IPS-15b (cell line): Measurements from ENCODE around the gene HAPLN3.

Source experiments
- H3K27me3 ChIP-seq: one replicate; pipeline ENCODE4 v1.6.1; 2013; ENCODE audit warnings: low read length; ENCODE audit not compliant: control insufficient read depth, insufficient read depth
- H3K36me3 ChIP-seq: one replicate; pipeline ENCODE4 v1.6.1; 2013; ENCODE audit warnings: low read length; ENCODE audit not compliant: control insufficient read depth, insufficient read depth
- H3K4me1 ChIP-seq: one replicate; pipeline ENCODE4 v1.6.1; 2013; ENCODE audit warnings: mild to moderate bottlenecking, low read length; ENCODE audit not compliant: control insufficient read depth, insufficient read depth
- H3K4me3 ChIP-seq: one replicate; pipeline ENCODE4 v1.5.1; 2013; ENCODE audit warnings: low read depth, low read length
- H3K9ac ChIP-seq: one replicate; pipeline ENCODE4 v1.6.1; 2013; ENCODE audit warnings: low read depth, mild to moderate bottlenecking, low read length
- H3K9me3 ChIP-seq: one replicate; pipeline ENCODE4 v1.6.1; 2013; ENCODE audit warnings: mild to moderate bottlenecking, low read length; ENCODE audit not compliant: control insufficient read depth, insufficient read depth

HAPLN3 gene

DNA sequence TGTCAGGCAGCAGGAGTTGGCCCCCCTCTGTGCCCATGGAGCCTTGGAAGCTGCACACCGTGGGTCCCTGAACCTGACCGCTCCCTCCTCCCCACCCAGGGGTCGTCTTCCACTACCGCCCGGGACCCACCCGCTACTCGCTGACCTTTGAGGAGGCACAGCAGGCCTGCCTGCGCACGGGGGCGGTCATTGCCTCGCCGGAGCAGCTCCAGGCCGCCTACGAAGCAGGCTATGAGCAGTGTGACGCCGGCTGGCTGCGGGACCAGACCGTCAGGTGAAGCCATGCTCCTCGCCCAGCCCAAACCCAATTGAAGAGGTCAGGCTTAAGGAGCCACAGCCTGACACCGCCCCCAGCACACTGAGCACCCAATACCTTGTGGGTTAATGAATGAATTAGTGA is 48.2 kb downstream of the HAPLN3 start:
- H3K9me3 ChIP-seq: no peaks in the 10 kb centered on the region
- no peak overlapping the region for H3K4me3 ChIP-seq
- H3K4me1 ChIP-seq: no peaks in the 10 kb centered on the region
- H3K9ac ChIP-seq: no peak overlapping the region
- H3K27me3 ChIP-seq: no peaks in the 10 kb centered on the region
- no peaks in the 10 kb centered on the region for H3K36me3 ChIP-seq

DNA sequence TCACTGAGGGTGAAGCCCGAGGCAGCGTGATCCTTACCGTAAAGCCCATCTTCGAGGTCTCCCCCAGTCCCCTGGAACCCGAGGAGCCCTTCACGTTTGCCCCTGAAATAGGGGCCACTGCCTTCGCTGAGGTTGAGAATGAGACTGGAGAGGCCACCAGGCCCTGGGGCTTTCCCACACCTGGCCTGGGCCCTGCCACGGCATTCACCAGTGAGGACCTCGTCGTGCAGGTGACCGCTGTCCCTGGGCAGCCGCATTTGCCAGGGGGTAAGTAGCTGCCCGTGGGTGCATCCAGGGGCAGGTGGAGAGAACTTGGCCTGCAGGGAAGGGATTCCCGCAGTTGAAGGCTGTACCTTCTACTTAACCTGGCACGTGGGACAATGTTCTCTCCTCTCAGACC is 49.7 kb downstream of the HAPLN3 start:
- Histone ChIP-seq H3K9ac (no peak overlapping the region), H3K36me3 (no peaks in the 10 kb centered on the region), H3K4me1 (no peaks in the 10 kb centered on the region), H3K27me3 (no peaks in the 10 kb centered on the region), H3K4me3 (no peak overlapping the region), H3K9me3 (no peaks in the 10 kb centered on the region)

DNA sequence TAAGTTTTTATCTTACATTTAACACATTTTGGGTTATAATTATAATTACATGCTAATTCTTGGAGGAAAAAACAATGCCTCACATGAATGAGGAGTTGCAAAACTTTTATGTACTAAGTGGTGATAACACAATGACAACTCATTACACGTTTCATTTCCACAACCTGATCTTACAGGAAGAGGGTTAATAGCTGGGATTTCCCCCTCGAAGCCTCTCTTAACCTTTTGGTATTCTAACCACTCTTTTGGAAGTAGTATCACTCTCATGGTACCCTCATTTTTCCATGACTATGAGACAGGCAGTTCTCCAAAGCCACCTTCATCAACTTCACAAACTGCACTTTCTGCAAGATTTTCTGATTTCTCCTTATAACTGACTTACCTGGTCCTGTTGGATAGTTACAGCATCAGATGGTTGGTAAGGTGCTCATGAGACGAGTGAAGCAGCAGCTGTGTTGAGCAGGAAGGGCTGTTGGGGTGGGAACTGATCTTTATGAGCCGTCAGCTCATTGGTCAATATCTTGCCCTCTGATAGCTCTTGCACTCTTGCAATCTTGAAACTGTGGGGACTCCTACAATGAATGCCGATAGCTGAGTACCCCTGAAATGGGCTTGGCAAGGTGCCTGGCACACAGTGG is 50.5 kb downstream of the HAPLN3 start:
- H3K9me3 ChIP-seq: no peaks in the 10 kb centered on the region
- no peak overlapping the region for H3K9ac ChIP-seq
- no peaks in the 10 kb centered on the region for H3K36me3 ChIP-seq
- no peaks in the 10 kb centered on the region for H3K4me1 ChIP-seq
- H3K4me3 ChIP-seq: no peak overlapping the region
- H3K27me3 ChIP-seq: no peaks in the 10 kb centered on the region

DNA sequence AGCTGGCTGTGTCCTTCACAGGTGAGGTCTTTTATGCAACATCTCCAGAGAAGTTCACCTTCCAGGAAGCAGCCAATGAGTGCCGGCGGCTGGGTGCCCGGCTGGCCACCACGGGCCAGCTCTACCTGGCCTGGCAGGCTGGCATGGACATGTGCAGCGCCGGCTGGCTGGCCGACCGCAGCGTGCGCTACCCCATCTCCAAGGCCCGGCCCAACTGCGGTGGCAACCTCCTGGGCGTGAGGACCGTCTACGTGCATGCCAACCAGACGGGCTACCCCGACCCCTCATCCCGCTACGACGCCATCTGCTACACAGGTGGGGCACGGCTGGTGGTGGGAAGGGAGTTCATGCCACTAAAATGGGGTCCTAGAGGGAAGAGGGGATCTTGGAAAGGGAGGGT is 52.0 kb downstream of the HAPLN3 start:
- H3K9me3 ChIP-seq: no peaks in the 10 kb centered on the region

DNA sequence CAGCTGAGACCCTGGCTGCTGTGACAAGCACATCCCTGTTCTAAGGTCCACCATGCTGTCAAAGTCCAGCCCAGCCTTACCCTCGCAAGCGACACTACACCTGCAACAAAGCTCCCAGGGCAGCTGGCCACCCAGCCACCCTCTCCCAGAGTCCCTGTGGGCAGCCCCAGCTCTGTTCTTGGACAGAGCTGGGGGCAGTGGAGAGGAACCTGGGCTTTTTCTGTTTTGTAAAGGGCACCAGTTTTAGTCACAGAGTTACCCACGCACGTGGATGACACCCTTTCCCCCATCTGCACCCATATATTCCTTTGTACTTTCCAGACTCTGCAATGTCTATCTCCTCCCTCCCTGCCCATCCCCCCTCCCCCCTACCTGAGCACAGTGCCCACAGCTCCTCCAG is 53.2 kb downstream of the HAPLN3 start:
- H3K4me1 ChIP-seq: no peaks in the 10 kb centered on the region

More for the DNA sequence above, 52.0 kb downstream of the HAPLN3 start:
- no peak overlapping the region for H3K4me3 ChIP-seq
- no peaks in the 10 kb centered on the region for H3K4me1 ChIP-seq
- H3K27me3 ChIP-seq: no peaks in the 10 kb centered on the region
- H3K9ac ChIP-seq: no peak overlapping the region
- no peaks in the 10 kb centered on the region for H3K36me3 ChIP-seq

DNA sequence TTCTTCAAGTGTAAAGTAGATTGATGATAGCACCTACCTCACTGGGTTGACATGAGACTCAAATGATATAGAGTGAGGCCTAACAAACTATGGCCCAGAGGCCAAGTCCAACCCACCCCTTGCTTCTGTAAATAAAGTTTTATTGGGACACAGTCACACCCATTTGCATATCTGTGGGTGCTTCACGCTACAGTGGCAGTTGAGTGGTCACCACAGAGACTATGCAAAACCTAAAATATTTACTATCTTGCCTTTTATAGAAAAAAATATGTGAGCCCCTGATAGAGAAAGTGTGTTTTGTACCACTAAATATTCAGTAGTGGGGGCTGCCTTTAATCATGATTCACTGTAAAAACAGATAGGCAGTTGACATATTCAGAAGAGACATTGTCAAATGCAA is 54.1 kb downstream of the HAPLN3 start:
- Histone ChIP-seq H3K9me3 (no peaks in the 10 kb centered on the region), H3K27me3 (no peaks in the 10 kb centered on the region), H3K36me3 (no peaks in the 10 kb centered on the region), H3K4me3 (no peak overlapping the region), H3K4me1 (no peaks in the 10 kb centered on the region), H3K9ac (no peak overlapping the region)

More for the DNA sequence above, 53.2 kb downstream of the HAPLN3 start:
- H3K4me3 ChIP-seq: no peak overlapping the region
- no peaks in the 10 kb centered on the region for H3K36me3 ChIP-seq
- H3K9me3 ChIP-seq: no peaks in the 10 kb centered on the region
- H3K9ac ChIP-seq: no peak overlapping the region
- no peaks in the 10 kb centered on the region for H3K27me3 ChIP-seq

DNA sequence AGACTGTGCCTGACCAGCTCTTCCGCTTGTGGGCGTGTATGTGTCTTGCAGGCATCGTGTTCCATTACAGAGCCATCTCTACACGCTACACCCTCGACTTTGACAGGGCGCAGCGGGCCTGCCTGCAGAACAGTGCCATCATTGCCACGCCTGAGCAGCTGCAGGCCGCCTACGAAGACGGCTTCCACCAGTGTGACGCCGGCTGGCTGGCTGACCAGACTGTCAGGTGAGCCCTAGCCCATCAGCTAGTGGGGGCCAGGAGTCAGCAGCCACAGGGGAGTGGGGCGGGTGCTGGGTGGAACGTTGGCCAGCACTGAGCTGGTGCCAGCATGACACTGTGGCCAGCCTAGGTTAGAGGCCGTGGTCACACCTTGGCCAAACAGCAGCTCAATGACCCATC is 55.4 kb downstream of the HAPLN3 start:
- H3K36me3 ChIP-seq: no peaks in the 10 kb centered on the region
- H3K27me3 ChIP-seq: no peaks in the 10 kb centered on the region
- no peaks in the 10 kb centered on the region for H3K4me1 ChIP-seq
- H3K4me3 ChIP-seq: no peak overlapping the region
- no peaks in the 10 kb centered on the region for H3K9me3 ChIP-seq
- no peak overlapping the region for H3K9ac ChIP-seq

DNA sequence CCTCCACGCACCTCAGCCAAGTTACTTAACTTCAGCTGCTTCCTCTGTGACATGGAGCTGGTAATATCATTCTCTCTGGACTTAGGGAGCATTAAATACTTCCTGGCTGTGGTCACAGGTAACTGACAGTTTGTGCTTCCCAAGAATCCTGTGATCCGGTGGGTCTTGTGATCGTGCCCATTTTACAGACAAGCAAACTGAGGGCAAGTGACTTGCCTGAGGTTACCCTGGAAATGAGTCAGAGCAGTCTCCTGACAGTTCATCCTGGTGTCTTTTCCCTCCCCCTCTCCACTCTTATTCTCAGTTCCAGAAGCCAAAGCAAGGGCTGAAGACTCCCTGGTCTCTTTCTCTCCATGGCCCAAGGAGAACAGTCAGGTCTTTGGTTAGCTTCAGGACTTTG is 56.2 kb downstream of the HAPLN3 start:
- Histone ChIP-seq H3K36me3 (no peaks in the 10 kb centered on the region), H3K4me3 (no peak overlapping the region), H3K4me1 (no peaks in the 10 kb centered on the region), H3K9ac (no peak overlapping the region), H3K27me3 (no peaks in the 10 kb centered on the region), H3K9me3 (no peaks in the 10 kb centered on the region)

DNA sequence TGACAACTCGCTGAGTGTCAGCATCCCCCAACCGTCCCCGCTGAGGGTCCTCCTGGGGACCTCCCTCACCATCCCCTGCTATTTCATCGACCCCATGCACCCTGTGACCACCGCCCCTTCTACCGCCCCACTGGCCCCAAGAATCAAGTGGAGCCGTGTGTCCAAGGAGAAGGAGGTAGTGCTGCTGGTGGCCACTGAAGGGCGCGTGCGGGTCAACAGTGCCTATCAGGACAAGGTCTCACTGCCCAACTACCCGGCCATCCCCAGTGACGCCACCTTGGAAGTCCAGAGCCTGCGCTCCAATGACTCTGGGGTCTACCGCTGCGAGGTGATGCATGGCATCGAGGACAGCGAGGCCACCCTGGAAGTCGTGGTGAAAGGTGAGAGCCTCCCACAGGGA is 56.7 kb downstream of the HAPLN3 start:
- Histone ChIP-seq H3K36me3 (no peaks in the 10 kb centered on the region), H3K4me3 (no peak overlapping the region), H3K9me3 (no peaks in the 10 kb centered on the region), H3K9ac (no peak overlapping the region), H3K27me3 (no peaks in the 10 kb centered on the region), H3K4me1 (peaks cover 3% of the 10 kb centered on the region)

DNA sequence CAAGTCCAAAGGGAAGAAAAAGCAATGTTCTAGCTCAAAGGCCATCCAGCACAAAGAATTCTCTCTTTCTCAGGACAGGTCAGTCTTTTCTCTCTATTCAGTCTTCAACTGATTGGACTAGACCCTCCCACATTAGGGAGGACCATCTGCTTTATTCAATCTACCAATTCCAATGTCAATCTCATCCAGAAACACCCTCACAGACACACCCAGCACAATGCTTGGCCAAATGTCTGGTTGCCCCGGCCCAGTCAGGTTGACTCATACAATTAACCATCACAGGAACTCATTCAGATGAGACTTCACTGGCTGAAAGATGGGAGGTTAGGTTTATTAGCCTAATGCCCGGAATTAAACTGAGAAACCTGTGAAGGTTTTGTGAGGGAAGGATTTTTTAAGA is 59.7 kb downstream of the HAPLN3 start:
- H3K9me3 ChIP-seq: no peaks in the 10 kb centered on the region
- peaks cover 4% of the 10 kb centered on the region for H3K4me1 ChIP-seq
- no peaks in the 10 kb centered on the region for H3K36me3 ChIP-seq
- no peak overlapping the region for H3K4me3 ChIP-seq
- H3K9ac ChIP-seq: no peak overlapping the region
- H3K27me3 ChIP-seq: no peaks in the 10 kb centered on the region

DNA sequence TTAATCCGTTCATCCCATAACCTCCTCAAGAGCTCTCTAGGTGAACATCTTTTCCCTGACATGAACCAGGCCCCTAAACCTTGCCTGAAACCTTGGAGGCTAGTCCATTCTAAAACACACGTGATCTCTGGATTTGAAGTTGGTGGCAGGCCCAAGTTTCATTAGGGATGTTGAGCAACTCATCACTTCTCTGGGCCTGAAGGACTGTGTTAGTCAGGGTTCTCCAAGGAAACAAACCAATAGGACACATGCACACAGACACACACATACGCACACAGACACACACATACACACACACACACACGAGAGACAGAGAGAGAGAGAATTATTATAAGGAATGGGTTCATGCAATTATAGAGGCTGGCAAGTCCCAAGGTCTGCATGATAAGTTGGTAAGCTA is 60.2 kb downstream of the HAPLN3 start:
- Histone ChIP-seq H3K36me3 (no peaks in the 10 kb centered on the region), H3K27me3 (no peaks in the 10 kb centered on the region), H3K9me3 (no peaks in the 10 kb centered on the region), H3K9ac (no peak overlapping the region), H3K4me1 (peaks cover 4% of the 10 kb centered on the region), H3K4me3 (no peak overlapping the region)

DNA sequence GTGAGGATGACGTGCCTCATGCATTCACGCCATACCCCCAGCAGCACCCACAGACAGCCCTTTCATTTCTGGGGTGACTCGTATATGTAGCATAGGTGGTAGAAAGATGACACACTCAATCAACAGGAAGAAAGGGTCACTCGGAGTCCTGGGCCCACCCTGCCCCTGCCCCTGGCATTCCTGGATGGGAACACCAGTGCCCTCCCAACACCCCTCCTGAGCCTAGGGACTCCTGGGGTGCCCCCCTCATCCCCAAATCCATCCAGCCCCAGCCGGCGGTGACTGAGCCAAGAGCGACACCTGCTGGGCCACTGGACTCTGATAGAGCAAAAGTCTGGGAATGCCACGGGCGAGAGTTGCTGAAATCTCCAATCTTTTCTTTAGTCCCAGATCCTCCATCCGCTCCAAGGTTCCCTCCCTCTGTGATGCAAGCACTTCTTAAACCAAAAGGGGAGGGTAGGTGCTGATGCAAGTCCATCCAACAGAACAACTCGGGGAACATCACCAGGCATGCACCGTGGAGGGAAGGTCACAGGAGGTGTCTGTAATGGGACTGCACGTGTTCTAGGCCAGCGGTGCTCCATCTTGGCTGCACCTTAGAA is 61.0 kb downstream of the HAPLN3 start:
- H3K9me3 ChIP-seq: no peaks in the 10 kb centered on the region
- H3K36me3 ChIP-seq: no peaks in the 10 kb centered on the region
- H3K27me3 ChIP-seq: no peaks in the 10 kb centered on the region
- H3K4me1 ChIP-seq: peaks cover 4% of the 10 kb centered on the region
- H3K9ac ChIP-seq: no peak overlapping the region
- no peak overlapping the region for H3K4me3 ChIP-seq
